Lower leg skin (tissue), 3 donors: Measurements from ENCODE around the gene PSMD6.

Experiments
- POLR2A ChIP-seq, 2 donors: fragments of 450-650 bp; IDR thresholded peaks; one replicate each; pipeline ENCODE4 v1.6.1; 2016 to 2017; ENCODE audit warnings: antibody characterized with exemption in 2 of 2, mild to moderate bottlenecking in 1 of 2, moderate library complexity in 1 of 2
- TF ChIP-seq, protein P1 (sequence below), 3 donors: fragments of 450-650 bp; IDR thresholded peaks; one replicate each; pipeline ENCODE4 v1.5.1; 2016; ENCODE audit warnings: antibody characterized with exemption in 3 of 3, mild to moderate bottlenecking in 3 of 3, moderate library complexity in 2 of 3

DNA sequence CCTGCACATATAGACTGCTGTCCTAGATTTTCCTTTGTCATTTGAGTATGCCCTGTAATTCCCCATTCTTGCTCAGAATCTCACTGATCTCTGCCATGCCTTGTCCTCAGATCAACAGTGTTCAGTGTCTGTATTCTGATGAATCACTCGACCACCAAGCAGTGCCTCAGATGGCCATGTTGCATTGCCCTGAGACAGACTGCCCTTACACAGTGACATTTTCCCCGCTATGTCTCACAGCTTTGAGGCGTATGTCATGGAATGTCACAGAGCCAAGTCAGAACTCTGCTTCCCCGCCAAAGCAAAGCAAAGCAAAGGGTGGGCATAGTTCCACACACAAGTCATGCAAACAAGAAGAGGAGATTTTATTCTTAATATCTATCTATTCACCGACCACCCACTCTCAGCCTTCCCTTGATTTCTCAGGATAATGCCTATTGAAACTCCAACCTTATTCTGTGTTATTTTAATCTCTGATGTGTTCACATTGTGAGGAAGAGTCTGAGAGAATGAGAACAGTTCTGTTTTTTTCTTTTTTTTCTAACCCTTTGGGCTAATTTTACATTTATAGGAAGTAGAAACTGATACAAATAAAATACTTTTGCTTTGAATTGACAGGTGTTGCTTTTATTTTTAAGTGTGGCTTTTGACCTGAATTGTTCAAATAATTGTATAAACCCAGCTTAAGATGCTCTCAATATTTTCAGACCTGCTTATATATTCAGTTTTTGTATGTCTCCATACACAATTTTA lies 16.9 kb upstream of the PSMD6 start:
- TF ChIP-seq, protein P1, sequence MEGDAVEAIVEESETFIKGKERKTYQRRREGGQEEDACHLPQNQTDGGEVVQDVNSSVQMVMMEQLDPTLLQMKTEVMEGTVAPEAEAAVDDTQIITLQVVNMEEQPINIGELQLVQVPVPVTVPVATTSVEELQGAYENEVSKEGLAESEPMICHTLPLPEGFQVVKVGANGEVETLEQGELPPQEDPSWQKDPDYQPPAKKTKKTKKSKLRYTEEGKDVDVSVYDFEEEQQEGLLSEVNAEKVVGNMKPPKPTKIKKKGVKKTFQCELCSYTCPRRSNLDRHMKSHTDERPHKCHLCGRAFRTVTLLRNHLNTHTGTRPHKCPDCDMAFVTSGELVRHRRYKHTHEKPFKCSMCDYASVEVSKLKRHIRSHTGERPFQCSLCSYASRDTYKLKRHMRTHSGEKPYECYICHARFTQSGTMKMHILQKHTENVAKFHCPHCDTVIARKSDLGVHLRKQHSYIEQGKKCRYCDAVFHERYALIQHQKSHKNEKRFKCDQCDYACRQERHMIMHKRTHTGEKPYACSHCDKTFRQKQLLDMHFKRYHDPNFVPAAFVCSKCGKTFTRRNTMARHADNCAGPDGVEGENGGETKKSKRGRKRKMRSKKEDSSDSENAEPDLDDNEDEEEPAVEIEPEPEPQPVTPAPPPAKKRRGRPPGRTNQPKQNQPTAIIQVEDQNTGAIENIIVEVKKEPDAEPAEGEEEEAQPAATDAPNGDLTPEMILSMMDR (IDR thresholded peaks at IDR 0.05) = no peak
- TF ChIP-seq POLR2A (IDR thresholded peaks at IDR 0.05) = no peak
